ENCODE data around the gene IFNK.

IFNK gene

GRCh38 chr9:27514551-27514950 lies 9.5 kb upstream of the IFNK start:
- DNase-seq: no peak

- DNase-seq: no peak
Observed at GRCh38 chr9:27518006-27518405, 6.1 kb upstream of the IFNK start.

GRCh38 chr9:27518809-27519208 lies 5.3 kb upstream of the IFNK start:
- no peak for DNase-seq

GRCh38 chr9:27519466-27520465 lies 4.3 kb upstream of the IFNK start:
- no peak for DNase-seq

- no peak for DNase-seq
Observed at GRCh38 chr9:27520986-27521385, 3.1 kb upstream of the IFNK start.

GRCh38 chr9:27523141-27523540 lies 949 bp upstream of the IFNK start:
- DNase-seq: no peak

- DNase-seq: no peak
Observed at GRCh38 chr9:27527702-27528075, 3.6 kb downstream of the IFNK start.

GRCh38 chr9:27528076-27528885 lies 4.2 kb downstream of the IFNK start:
- peak; percentile 57 to 58 for DNase-seq

GRCh38 chr9:27528886-27529315 lies 4.8 kb downstream of the IFNK start:
- peak; percentile 54 to 65 for DNase-seq

- DNase-seq: peak; percentile 71 to 75
Observed at GRCh38 chr9:27529316-27530278, 5.5 kb downstream of the IFNK start, which contains the start of gene MOB3B. MOB3B (minus strand) TSS chr9:27529814; CDS start chr9:27455550, 74,264 bp downstream.

- no peak for DNase-seq
Observed at GRCh38 chr9:27530915-27531755, 7.0 kb downstream of the IFNK start.

- no peak for DNase-seq
Observed at GRCh38 chr9:27532046-27532445, 8.0 kb downstream of the IFNK start.

GRCh38 chr9:27533311-27533710 lies 9.2 kb downstream of the IFNK start:
- DNase-seq: no peak

- DNase-seq: no peak
Observed at GRCh38 chr9:27534131-27534530, 10.0 kb downstream of the IFNK start.

- DNase-seq: no peak
Observed at GRCh38 chr9:27534658-27535209, 10.6 kb downstream of the IFNK start.

GRCh38 chr9:27535701-27536118 lies 11.6 kb downstream of the IFNK start:
- DNase-seq: no peak

GRCh38 chr9:27536168-27536567 lies 12.1 kb downstream of the IFNK start:
- no peak for DNase-seq

- no peak for DNase-seq
Observed at GRCh38 chr9:27537027-27537435, 12.9 kb downstream of the IFNK start.

- no peak for DNase-seq
Observed at GRCh38 chr9:27537756-27538155, 13.7 kb downstream of the IFNK start.

GRCh38 chr9:27538647-27539046 lies 14.6 kb downstream of the IFNK start:
- no peak for DNase-seq
